Activated naive CD8-positive, alpha-beta T cell (primary cell): ENCODE measurements around the gene SLC6A3.

Experiments
- H3K27ac Mint-ChIP-seq: one replicate; pipeline ENCODE4 v1.8.0; 2021; ENCODE audit warnings: mixed read lengths
- H3K27me3 Mint-ChIP-seq: one replicate; pipeline ENCODE4 v1.8.0; 2021; ENCODE audit warnings: mixed read lengths
- H3K36me3 Mint-ChIP-seq: one replicate; pipeline ENCODE4 v1.8.0; 2021; ENCODE audit warnings: mixed read lengths
- H3K4me1 Mint-ChIP-seq: one replicate; pipeline ENCODE4 v1.8.0; 2021; ENCODE audit warnings: low read depth, mixed read lengths
- H3K4me3 Mint-ChIP-seq: one replicate; pipeline ENCODE4 v1.8.0; 2021; ENCODE audit warnings: mild to moderate bottlenecking, mixed read lengths
- H3K9me3 Mint-ChIP-seq: one replicate; pipeline ENCODE4 v1.8.0; 2021; ENCODE audit warnings: low read depth, mixed read lengths

The SLC6A3 gene

GRCh38 chr5:1445313-1445688 is at the start of gene SLC6A3:
Gene SLC6A3 (minus strand): TSS chr5:1445440. CDS start chr5:1443197, 2,243 bp downstream.
- Mint-ChIP-seq H3K4me1 (peaks cover 33% of the 10 kb centered on the region), H3K27ac (no peak within 1 kb of the TSS), H3K27me3 (peaks cover 20% of the 10 kb centered on the region), H3K9me3 (peaks cover 4% of the 10 kb centered on the region), H3K36me3 (peaks cover 3% of the 10 kb centered on the region), H3K4me3 (peak within 1 kb of the TSS; percentile 70)

- Mint-ChIP-seq H3K36me3 (peaks cover 6% of the 10 kb centered on the region), H3K4me3 (no peak overlapping the region), H3K9me3 (no peaks in the 10 kb centered on the region), H3K27ac (no peak overlapping the region), H3K27me3 (no peaks in the 10 kb centered on the region), H3K4me1 (peaks cover 23% of the 10 kb centered on the region)
Measured at GRCh38 chr5:1493941-1494340, 48.7 kb upstream of the SLC6A3 start.

- no peak overlapping the region for H3K4me3 Mint-ChIP-seq
- H3K9me3 Mint-ChIP-seq, result no peaks in the 10 kb centered on the region
- peaks cover 6% of the 10 kb centered on the region for H3K36me3 Mint-ChIP-seq
- peaks cover 26% of the 10 kb centered on the region for H3K4me1 Mint-ChIP-seq
- no peak overlapping the region for H3K27ac Mint-ChIP-seq
- no peaks in the 10 kb centered on the region for H3K27me3 Mint-ChIP-seq
Measured at GRCh38 chr5:1493413-1493812, 48.2 kb upstream of the SLC6A3 start.

GRCh38 chr5:1492757-1493156 is 47.5 kb upstream of the SLC6A3 start:
- H3K36me3 Mint-ChIP-seq, result peaks cover 8% of the 10 kb centered on the region

GRCh38 chr5:1490376-1490775 is 45.1 kb upstream of the SLC6A3 start:
- H3K4me3 Mint-ChIP-seq, result no peak overlapping the region
- no peaks in the 10 kb centered on the region for H3K27me3 Mint-ChIP-seq
- peaks cover 24% of the 10 kb centered on the region for H3K4me1 Mint-ChIP-seq
- H3K27ac Mint-ChIP-seq, result no peak overlapping the region
- H3K36me3 Mint-ChIP-seq, result peaks cover 8% of the 10 kb centered on the region
- no peaks in the 10 kb centered on the region for H3K9me3 Mint-ChIP-seq

More at GRCh38 chr5:1492757-1493156, 47.5 kb upstream of the SLC6A3 start:
- H3K4me3 Mint-ChIP-seq, result no peak overlapping the region
- no peaks in the 10 kb centered on the region for H3K9me3 Mint-ChIP-seq
- H3K27me3 Mint-ChIP-seq, result no peaks in the 10 kb centered on the region
- no peak overlapping the region for H3K27ac Mint-ChIP-seq
- H3K4me1 Mint-ChIP-seq, result peaks cover 29% of the 10 kb centered on the region

- Mint-ChIP-seq H3K4me3 (no peak overlapping the region), H3K36me3 (peaks cover 8% of the 10 kb centered on the region), H3K27ac (peak overlapping the region; percentile 64), H3K27me3 (no peaks in the 10 kb centered on the region), H3K4me1 (peaks cover 22% of the 10 kb centered on the region), H3K9me3 (no peaks in the 10 kb centered on the region)
Measured at GRCh38 chr5:1489754-1490153, 44.5 kb upstream of the SLC6A3 start.

GRCh38 chr5:1488882-1489680 is 43.8 kb upstream of the SLC6A3 start:
- Mint-ChIP-seq H3K4me1 (peaks cover 21% of the 10 kb centered on the region), H3K36me3 (peaks cover 6% of the 10 kb centered on the region)

GRCh38 chr5:1487079-1487764 is 42.0 kb upstream of the SLC6A3 start:
- H3K27me3 Mint-ChIP-seq, result no peaks in the 10 kb centered on the region
- no peak overlapping the region for H3K27ac Mint-ChIP-seq
- peaks cover 14% of the 10 kb centered on the region for H3K4me1 Mint-ChIP-seq
- H3K36me3 Mint-ChIP-seq, result peaks cover 8% of the 10 kb centered on the region
- no peaks in the 10 kb centered on the region for H3K9me3 Mint-ChIP-seq
- no peak overlapping the region for H3K4me3 Mint-ChIP-seq

More at GRCh38 chr5:1488882-1489680, 43.8 kb upstream of the SLC6A3 start:
- Mint-ChIP-seq H3K27me3 (no peaks in the 10 kb centered on the region), H3K27ac (peak overlapping the region; percentile 64), H3K4me3 (peak overlapping the region; percentile 17), H3K9me3 (no peaks in the 10 kb centered on the region)

GRCh38 chr5:1486271-1486670 is 41.0 kb upstream of the SLC6A3 start:
- Mint-ChIP-seq H3K27ac (no peak overlapping the region), H3K4me3 (no peak overlapping the region), H3K27me3 (no peaks in the 10 kb centered on the region), H3K9me3 (no peaks in the 10 kb centered on the region), H3K36me3 (peaks cover 8% of the 10 kb centered on the region), H3K4me1 (peaks cover 14% of the 10 kb centered on the region)

- Mint-ChIP-seq H3K36me3 (peaks cover 4% of the 10 kb centered on the region), H3K9me3 (no peaks in the 10 kb centered on the region), H3K27ac (peak overlapping the region; percentile 16), H3K27me3 (no peaks in the 10 kb centered on the region), H3K4me1 (peaks cover 15% of the 10 kb centered on the region), H3K4me3 (no peak overlapping the region)
Measured at GRCh38 chr5:1485579-1486118, 40.4 kb upstream of the SLC6A3 start.

GRCh38 chr5:1484730-1485578 is 39.7 kb upstream of the SLC6A3 start:
- peak overlapping the region; percentile 16 for H3K27ac Mint-ChIP-seq

GRCh38 chr5:1483856-1484729 is 38.9 kb upstream of the SLC6A3 start:
- H3K4me3 Mint-ChIP-seq, result no peak overlapping the region
- H3K36me3 Mint-ChIP-seq, result peaks cover 4% of the 10 kb centered on the region
- H3K9me3 Mint-ChIP-seq, result no peaks in the 10 kb centered on the region
- H3K4me1 Mint-ChIP-seq, result peaks cover 18% of the 10 kb centered on the region
- H3K27ac Mint-ChIP-seq, result no peak overlapping the region
- no peaks in the 10 kb centered on the region for H3K27me3 Mint-ChIP-seq

More at GRCh38 chr5:1484730-1485578, 39.7 kb upstream of the SLC6A3 start:
- H3K9me3 Mint-ChIP-seq, result no peaks in the 10 kb centered on the region
- H3K36me3 Mint-ChIP-seq, result peaks cover 4% of the 10 kb centered on the region
- no peak overlapping the region for H3K4me3 Mint-ChIP-seq
- peaks cover 19% of the 10 kb centered on the region for H3K4me1 Mint-ChIP-seq
- H3K27me3 Mint-ChIP-seq, result no peaks in the 10 kb centered on the region

GRCh38 chr5:1483064-1483463 is 37.8 kb upstream of the SLC6A3 start:
- no peak overlapping the region for H3K27ac Mint-ChIP-seq
- H3K27me3 Mint-ChIP-seq, result no peaks in the 10 kb centered on the region
- peaks cover 4% of the 10 kb centered on the region for H3K36me3 Mint-ChIP-seq
- H3K4me1 Mint-ChIP-seq, result peaks cover 12% of the 10 kb centered on the region
- no peaks in the 10 kb centered on the region for H3K9me3 Mint-ChIP-seq
- no peak overlapping the region for H3K4me3 Mint-ChIP-seq

- H3K27me3 Mint-ChIP-seq, result no peaks in the 10 kb centered on the region
- no peak overlapping the region for H3K27ac Mint-ChIP-seq
- H3K9me3 Mint-ChIP-seq, result no peaks in the 10 kb centered on the region
- H3K4me1 Mint-ChIP-seq, result peaks cover 11% of the 10 kb centered on the region
- no peak overlapping the region for H3K4me3 Mint-ChIP-seq
- H3K36me3 Mint-ChIP-seq, result peaks cover 3% of the 10 kb centered on the region
Measured at GRCh38 chr5:1481959-1482331, 36.7 kb upstream of the SLC6A3 start.
